PFSK-1 (cell line): ENCODE data around the gene ZDHHC12.

Source experiments
- FOXP2 ChIP-seq: optimal IDR thresholded peaks from 2 replicates; pipeline ENCODE3; 2011; ENCODE audit warnings: borderline replicate concordance, control low read depth, inconsistent platforms; ENCODE audit not compliant: insufficient read depth; ENCODE audit errors: extremely low read length, extremely low read depth
- POLR2AphosphoS5 ChIP-seq: IDR thresholded peaks from 2 replicates; pipeline ENCODE4 v1.6.1; 2012; ENCODE audit warnings: low read depth, mild to moderate bottlenecking, control low read depth, low read length, moderate library complexity
- REST ChIP-seq, 2 experiments: IDR thresholded peaks; 2 replicates each; pipeline versions ENCODE4 v1.6.1 to v1.8.0; 2011 to 2012; ENCODE audit warnings: low read depth in 2 of 2, low read length in 2 of 2, control low read depth in 1 of 2, inconsistent platforms in 1 of 2, mild to moderate bottlenecking in 1 of 2, moderate library complexity in 1 of 2; ENCODE audit not compliant: insufficient read depth in 1 of 2
- SIN3A ChIP-seq: IDR thresholded peaks from 2 replicates; pipeline ENCODE4 v1.6.1; 2012; ENCODE audit warnings: mild to moderate bottlenecking, low read length, moderate library complexity, borderline replicate concordance; ENCODE audit not compliant: insufficient read depth
- TAF1 ChIP-seq: IDR thresholded peaks from 2 replicates; pipeline ENCODE4 v1.6.1; 2012; ENCODE audit warnings: low read length, control low read depth, borderline replicate concordance; ENCODE audit not compliant: insufficient read depth

The ZDHHC12 gene

GRCh38 chr9:128688501-128689292 lies 35.2 kb downstream of the ZDHHC12 start, which contains the start of gene SET:
SET (plus strand) TSS chr9:128689222; CDS start chr9:128689583, 361 bp downstream.
- no peak for TF ChIP-seq REST (IDR thresholded peaks at IDR 0.05; ENCODE audit: insufficient read depth in 1 of 2, low read depth in 2 of 2, low read length in 2 of 2)
- TF ChIP-seq POLR2AphosphoS5, result 0 out of 2 replicates have a peak, but pooled peaks have one; percentile 48
- peak; percentile 70 for TF ChIP-seq FOXP2
- peak; percentile 49; the same call in 1 of the 2 replicates for TF ChIP-seq TAF1

GRCh38 chr9:128687453-128687852 lies 36.5 kb downstream of the ZDHHC12 start:
- TF ChIP-seq TAF1, result no peak
- no peak for TF ChIP-seq POLR2AphosphoS5
- no peak for TF ChIP-seq SIN3A
- TF ChIP-seq FOXP2, result no peak

GRCh38 chr9:128685636-128686489 lies 38.1 kb downstream of the ZDHHC12 start:
- TF ChIP-seq FOXP2 (no peak), POLR2AphosphoS5 (no peak), SIN3A (no peak), TAF1 (no peak), REST (IDR thresholded peaks at IDR 0.05; ENCODE audit: insufficient read depth in 1 of 2, low read depth in 2 of 2, low read length in 2 of 2) (no peak)

GRCh38 chr9:128684325-128685199 lies 39.4 kb downstream of the ZDHHC12 start:
- peak; percentile 71; the same call in 1 of the 2 replicates for TF ChIP-seq TAF1
- no peak for TF ChIP-seq SIN3A
- peak; percentile 52 for TF ChIP-seq POLR2AphosphoS5

- no peak for TF ChIP-seq REST (IDR thresholded peaks at IDR 0.05; ENCODE audit: insufficient read depth in 1 of 2, low read depth in 2 of 2, low read length in 2 of 2)
- TF ChIP-seq POLR2AphosphoS5, result no peak
- TF ChIP-seq FOXP2, result no peak
- no peak for TF ChIP-seq TAF1
- TF ChIP-seq SIN3A, result no peak
Observed at GRCh38 chr9:128684065-128684324, 39.9 kb downstream of the ZDHHC12 start.
